ENCODE data around the gene CXCL12.

CXCL12 gene

DNA sequence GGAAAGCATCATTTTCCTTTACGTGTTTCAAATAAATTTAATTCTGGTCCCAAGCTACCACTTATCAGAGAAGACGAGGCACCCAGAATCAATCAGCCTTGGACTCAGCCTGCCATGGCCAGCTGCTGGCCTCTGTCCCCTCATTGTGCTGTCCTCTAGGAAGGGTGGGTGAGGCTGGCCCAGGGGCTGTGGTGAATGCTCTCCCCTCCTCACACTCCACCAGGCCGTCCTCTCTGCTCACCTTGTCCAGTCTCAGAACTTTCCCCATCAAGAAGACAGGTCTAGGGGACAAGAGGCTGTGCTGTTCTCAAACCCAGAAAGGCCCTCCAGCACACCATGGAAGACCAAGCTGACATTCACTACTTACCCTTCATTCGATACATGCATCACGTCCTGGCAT is 36.4 kb downstream of the CXCL12 start:
- TF ChIP-seq GABPA (IDR thresholded peaks at IDR 0.05; ENCODE audit: low read depth) (no peak), POLR2AphosphoS5 (IDR thresholded peaks at IDR 0.05; ENCODE audit: low read depth) (no peak), SPI1 (IDR thresholded peaks at IDR 0.05; ENCODE audit: borderline replicate concordance, low read depth) (no peak)
- TF ChIP-seq, protein P1, sequence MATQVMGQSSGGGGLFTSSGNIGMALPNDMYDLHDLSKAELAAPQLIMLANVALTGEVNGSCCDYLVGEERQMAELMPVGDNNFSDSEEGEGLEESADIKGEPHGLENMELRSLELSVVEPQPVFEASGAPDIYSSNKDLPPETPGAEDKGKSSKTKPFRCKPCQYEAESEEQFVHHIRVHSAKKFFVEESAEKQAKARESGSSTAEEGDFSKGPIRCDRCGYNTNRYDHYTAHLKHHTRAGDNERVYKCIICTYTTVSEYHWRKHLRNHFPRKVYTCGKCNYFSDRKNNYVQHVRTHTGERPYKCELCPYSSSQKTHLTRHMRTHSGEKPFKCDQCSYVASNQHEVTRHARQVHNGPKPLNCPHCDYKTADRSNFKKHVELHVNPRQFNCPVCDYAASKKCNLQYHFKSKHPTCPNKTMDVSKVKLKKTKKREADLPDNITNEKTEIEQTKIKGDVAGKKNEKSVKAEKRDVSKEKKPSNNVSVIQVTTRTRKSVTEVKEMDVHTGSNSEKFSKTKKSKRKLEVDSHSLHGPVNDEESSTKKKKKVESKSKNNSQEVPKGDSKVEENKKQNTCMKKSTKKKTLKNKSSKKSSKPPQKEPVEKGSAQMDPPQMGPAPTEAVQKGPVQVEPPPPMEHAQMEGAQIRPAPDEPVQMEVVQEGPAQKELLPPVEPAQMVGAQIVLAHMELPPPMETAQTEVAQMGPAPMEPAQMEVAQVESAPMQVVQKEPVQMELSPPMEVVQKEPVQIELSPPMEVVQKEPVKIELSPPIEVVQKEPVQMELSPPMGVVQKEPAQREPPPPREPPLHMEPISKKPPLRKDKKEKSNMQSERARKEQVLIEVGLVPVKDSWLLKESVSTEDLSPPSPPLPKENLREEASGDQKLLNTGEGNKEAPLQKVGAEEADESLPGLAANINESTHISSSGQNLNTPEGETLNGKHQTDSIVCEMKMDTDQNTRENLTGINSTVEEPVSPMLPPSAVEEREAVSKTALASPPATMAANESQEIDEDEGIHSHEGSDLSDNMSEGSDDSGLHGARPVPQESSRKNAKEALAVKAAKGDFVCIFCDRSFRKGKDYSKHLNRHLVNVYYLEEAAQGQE (IDR thresholded peaks at IDR 0.05; ENCODE audit: insufficient replicate concordance, low read depth) = no peak
- TF ChIP-seq, protein P2, sequence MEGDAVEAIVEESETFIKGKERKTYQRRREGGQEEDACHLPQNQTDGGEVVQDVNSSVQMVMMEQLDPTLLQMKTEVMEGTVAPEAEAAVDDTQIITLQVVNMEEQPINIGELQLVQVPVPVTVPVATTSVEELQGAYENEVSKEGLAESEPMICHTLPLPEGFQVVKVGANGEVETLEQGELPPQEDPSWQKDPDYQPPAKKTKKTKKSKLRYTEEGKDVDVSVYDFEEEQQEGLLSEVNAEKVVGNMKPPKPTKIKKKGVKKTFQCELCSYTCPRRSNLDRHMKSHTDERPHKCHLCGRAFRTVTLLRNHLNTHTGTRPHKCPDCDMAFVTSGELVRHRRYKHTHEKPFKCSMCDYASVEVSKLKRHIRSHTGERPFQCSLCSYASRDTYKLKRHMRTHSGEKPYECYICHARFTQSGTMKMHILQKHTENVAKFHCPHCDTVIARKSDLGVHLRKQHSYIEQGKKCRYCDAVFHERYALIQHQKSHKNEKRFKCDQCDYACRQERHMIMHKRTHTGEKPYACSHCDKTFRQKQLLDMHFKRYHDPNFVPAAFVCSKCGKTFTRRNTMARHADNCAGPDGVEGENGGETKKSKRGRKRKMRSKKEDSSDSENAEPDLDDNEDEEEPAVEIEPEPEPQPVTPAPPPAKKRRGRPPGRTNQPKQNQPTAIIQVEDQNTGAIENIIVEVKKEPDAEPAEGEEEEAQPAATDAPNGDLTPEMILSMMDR (IDR thresholded peaks at IDR 0.05; ENCODE audit: insufficient read depth, low read length) = no peak
- Histone ChIP-seq H3K27ac (replicated peaks) (no peak overlapping the region), H3K4me3 (replicated peaks; ENCODE audit: insufficient read depth, low read length) (no peak overlapping the region), H3K27me3 (ENCODE audit: insufficient read depth, poor library complexity, severe bottlenecking) (no peaks in the 10 kb centered on the region)
- DNase-seq (ENCODE audit: low read depth in 1 of 2, low spot score in 1 of 2) = no peak

DNA sequence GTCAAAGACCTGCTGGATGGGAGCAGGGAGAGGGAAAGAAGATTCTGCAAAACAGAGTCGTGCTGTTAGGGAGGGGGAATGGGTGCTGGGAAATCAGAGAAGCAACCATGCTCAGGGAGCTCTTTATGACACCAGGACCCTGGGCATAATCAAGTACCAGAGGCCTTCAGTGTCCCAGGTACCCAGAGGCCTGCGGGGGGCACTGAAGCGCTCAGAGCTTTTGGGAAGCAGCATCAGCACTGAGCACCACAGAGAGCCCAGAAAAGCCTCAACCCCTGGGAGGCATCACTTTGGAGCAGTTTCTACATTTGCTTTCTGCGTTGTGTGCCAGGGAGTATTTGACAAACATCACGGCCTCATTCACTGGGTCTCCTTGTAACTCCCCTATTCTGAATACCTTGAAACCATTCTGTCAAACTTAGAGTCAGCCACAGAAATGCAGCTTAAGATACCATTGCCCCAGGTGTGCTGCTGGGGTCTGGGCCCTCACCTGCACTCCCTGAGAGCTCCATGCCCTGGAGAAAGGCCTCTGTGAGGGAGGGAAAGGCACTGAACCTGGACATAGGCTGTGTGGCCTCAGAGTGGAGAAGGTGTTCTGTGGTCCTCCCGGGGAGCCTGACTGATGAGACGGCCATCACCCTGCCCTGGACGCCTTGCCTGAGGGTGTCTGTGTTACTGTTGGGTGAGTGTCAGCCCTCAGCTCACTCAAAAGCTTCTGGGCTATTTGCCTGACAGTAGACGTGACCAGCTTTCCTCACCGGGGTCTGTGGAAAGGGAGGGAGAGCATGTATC is 37.1 kb downstream of the CXCL12 start:
- no peak overlapping the region for H3K4me3 ChIP-seq (replicated peaks; ENCODE audit: insufficient read depth, low read length)
- no peak overlapping the region for H3K27ac ChIP-seq (replicated peaks)
- H3K27me3 ChIP-seq (ENCODE audit: insufficient read depth, poor library complexity, severe bottlenecking) = no peaks in the 10 kb centered on the region
- no peak for TF ChIP-seq GABPA (IDR thresholded peaks at IDR 0.05; ENCODE audit: low read depth)
- TF ChIP-seq POLR2AphosphoS5 (IDR thresholded peaks at IDR 0.05; ENCODE audit: low read depth) = no peak
- TF ChIP-seq, protein P2 (IDR thresholded peaks at IDR 0.05; ENCODE audit: insufficient read depth, low read length) = no peak
- TF ChIP-seq SPI1 (IDR thresholded peaks at IDR 0.05; ENCODE audit: borderline replicate concordance, low read depth) = no peak
- TF ChIP-seq, protein P1 (IDR thresholded peaks at IDR 0.05; ENCODE audit: insufficient replicate concordance, low read depth) = no peak
- no peak for DNase-seq (ENCODE audit: low read depth in 1 of 2, low spot score in 1 of 2)

GRCh38 chr10:44344727-44345126 is 40.2 kb downstream of the CXCL12 start:
- no peak overlapping the region for H3K27ac ChIP-seq (replicated peaks)
- no peak for DNase-seq (ENCODE audit: low read depth in 1 of 2, low spot score in 1 of 2)
- H3K27me3 ChIP-seq (ENCODE audit: insufficient read depth, poor library complexity, severe bottlenecking) = no peaks in the 10 kb centered on the region
- TF ChIP-seq SPI1 (IDR thresholded peaks at IDR 0.05; ENCODE audit: borderline replicate concordance, low read depth) (no peak), POLR2AphosphoS5 (IDR thresholded peaks at IDR 0.05; ENCODE audit: low read depth) (no peak), GABPA (IDR thresholded peaks at IDR 0.05; ENCODE audit: low read depth) (no peak)
- TF ChIP-seq, protein P1 (IDR thresholded peaks at IDR 0.05; ENCODE audit: insufficient replicate concordance, low read depth) = no peak
- TF ChIP-seq, protein P2 (IDR thresholded peaks at IDR 0.05; ENCODE audit: insufficient read depth, low read length) = no peak
- no peak overlapping the region for H3K4me3 ChIP-seq (replicated peaks; ENCODE audit: insufficient read depth, low read length)
